Smooth muscle cell (in vitro differentiated cells): ENCODE data around the gene SRSF4. TPM values are rescaled to one million over a fixed set of nuclear protein-coding genes. Genes with fewer than 3 reads are reported as not detected.

Experiments used
- DNase-seq: peaks from one replicate; lab custom pipeline; 2025; ENCODE audit not compliant: unreplicated experiment; lab: John Stamatoyannopoulos, UW
- H2AFZ ChIP-seq: fragments of 200-600 bp; sonication (generic); 2 replicates; pipeline ENCODE4 v1.6.0; 2016; ENCODE audit warnings: antibody characterized with exemption, low read depth, mild to moderate bottlenecking
- H3F3A ChIP-seq: fragments of 200-600 bp; sonication (generic); 2 replicates; pipeline ENCODE4 v1.6.0; 2017; ENCODE audit warnings: antibody characterized with exemption, low read depth
- H3K27ac ChIP-seq: fragments of 200-600 bp; sonication (generic); 2 replicates; pipeline ENCODE4 v1.5.1; 2016; ENCODE audit warnings: low read depth, mild to moderate bottlenecking
- H3K27me3 ChIP-seq: fragments of 200-600 bp; sonication (generic); 2 replicates; pipeline ENCODE4 v1.6.1; 2016; ENCODE audit warnings: low read depth, mild to moderate bottlenecking
- H3K36me3 ChIP-seq: fragments of 200-600 bp; sonication (generic); 2 replicates; pipeline ENCODE4 v1.5.1; 2016; ENCODE audit warnings: low read depth
- H3K4me1 ChIP-seq: fragments of 200-600 bp; sonication (generic); 2 replicates; pipeline ENCODE4 v1.5.1; 2016; ENCODE audit warnings: low read depth
- H3K4me2 ChIP-seq: fragments of 200-600 bp; sonication (generic); 2 replicates; pipeline ENCODE4 v1.6.0; 2016; ENCODE audit warnings: mild to moderate bottlenecking
- H3K4me3 ChIP-seq: fragments of 200-600 bp; sonication (generic); 2 replicates; pipeline ENCODE4 v1.5.1; 2016; ENCODE audit warnings: mild to moderate bottlenecking
- H3K79me2 ChIP-seq: fragments of 200-600 bp; sonication (generic); 2 replicates; pipeline ENCODE4 v1.6.0; 2016; ENCODE audit warnings: low read depth, mild to moderate bottlenecking
- H3K9ac ChIP-seq: fragments of 200-600 bp; sonication (generic); 2 replicates; pipeline ENCODE4 v1.6.0; 2016; ENCODE audit warnings: low read depth
- H3K9me3 ChIP-seq: fragments of 200-600 bp; sonication (generic); replicated peaks from 2 replicates; pipeline ENCODE4 v1.5.1; 2016; ENCODE audit warnings: low read depth
- H4K20me1 ChIP-seq: fragments of 200-600 bp; sonication (generic); 2 replicates; pipeline ENCODE4 v1.6.0; 2016; ENCODE audit warnings: low read depth
- WGBS: methylation state at CpG from one replicate; pipeline ENCODE4 v1.1.7; 2016; ENCODE audit warnings: low lambda C conversion rate; 5-methylcytosine and 5-hydroxymethylcytosine counted together
- polyA plus RNA-seq: library from polyadenylated mRNA; unstranded; fragments of >200 nt; fragmentation: Nextera tagmentation; extraction: Ambion mirVana; gene quantifications from 2 replicates; pipeline ENCODE4 v1.2.1, GENCODE V29; 2016
- total RNA-seq: library from RNA; depleted of rRNA; stranded (reverse); fragments of >200 nt; gene quantifications from 2 replicates; pipeline ENCODE4 v1.2.3, GENCODE V29; 2014
- TF ChIP-seq, protein P1 (sequence below): fragments of 200-600 bp; sonication (generic); IDR thresholded peaks from 2 replicates; pipeline ENCODE4 v1.5.1; 2017; ENCODE audit warnings: borderline replicate concordance, mild to moderate bottlenecking, antibody characterized with exemption; ENCODE audit not compliant: insufficient read depth, poor library complexity, severe bottlenecking

SRSF4 gene
- total and polyA plus RNA-seq, 2 experiments from 2014 or later, result 53.9 to 98.7 TPM

DNA sequence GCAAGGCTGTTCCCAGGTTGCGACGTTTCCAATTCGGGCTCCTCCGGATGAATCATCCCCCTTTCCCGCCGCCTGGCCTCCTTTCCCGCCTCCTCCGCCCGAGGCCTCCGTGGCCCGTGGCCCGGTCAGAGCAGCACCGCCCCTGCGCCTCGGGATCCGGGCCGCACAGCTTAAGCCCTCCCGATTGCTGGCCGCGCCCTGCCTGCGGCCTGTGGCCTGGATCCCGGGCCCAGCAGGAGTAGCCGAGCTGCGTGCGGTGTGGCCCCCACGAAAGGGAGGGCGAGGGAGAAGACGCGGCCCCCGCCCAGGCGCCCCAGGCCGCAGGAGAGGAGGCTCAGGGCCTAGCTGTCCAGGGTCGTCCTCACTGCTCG lies 59.0 kb downstream of the SRSF4 start:
- H3K9me3 ChIP-seq, result no peaks in the 10 kb centered on the region
- TF ChIP-seq, protein P1, sequence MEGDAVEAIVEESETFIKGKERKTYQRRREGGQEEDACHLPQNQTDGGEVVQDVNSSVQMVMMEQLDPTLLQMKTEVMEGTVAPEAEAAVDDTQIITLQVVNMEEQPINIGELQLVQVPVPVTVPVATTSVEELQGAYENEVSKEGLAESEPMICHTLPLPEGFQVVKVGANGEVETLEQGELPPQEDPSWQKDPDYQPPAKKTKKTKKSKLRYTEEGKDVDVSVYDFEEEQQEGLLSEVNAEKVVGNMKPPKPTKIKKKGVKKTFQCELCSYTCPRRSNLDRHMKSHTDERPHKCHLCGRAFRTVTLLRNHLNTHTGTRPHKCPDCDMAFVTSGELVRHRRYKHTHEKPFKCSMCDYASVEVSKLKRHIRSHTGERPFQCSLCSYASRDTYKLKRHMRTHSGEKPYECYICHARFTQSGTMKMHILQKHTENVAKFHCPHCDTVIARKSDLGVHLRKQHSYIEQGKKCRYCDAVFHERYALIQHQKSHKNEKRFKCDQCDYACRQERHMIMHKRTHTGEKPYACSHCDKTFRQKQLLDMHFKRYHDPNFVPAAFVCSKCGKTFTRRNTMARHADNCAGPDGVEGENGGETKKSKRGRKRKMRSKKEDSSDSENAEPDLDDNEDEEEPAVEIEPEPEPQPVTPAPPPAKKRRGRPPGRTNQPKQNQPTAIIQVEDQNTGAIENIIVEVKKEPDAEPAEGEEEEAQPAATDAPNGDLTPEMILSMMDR, result no peak
- H3F3A ChIP-seq, result peaks cover 17% of the 10 kb centered on the region
- H3K36me3 ChIP-seq, result no peaks in the 10 kb centered on the region
- H3K4me1 ChIP-seq, result no peaks in the 10 kb centered on the region
- no peak overlapping the region for H2AFZ ChIP-seq
- H3K27me3 ChIP-seq, result no peaks in the 10 kb centered on the region
- peak overlapping the region; percentile 71 for H3K9ac ChIP-seq
- H3K4me2 ChIP-seq, result peak overlapping the region; percentile 89
- H4K20me1 ChIP-seq, result peaks cover 30% of the 10 kb centered on the region
- H3K79me2 ChIP-seq, result peaks cover 25% of the 10 kb centered on the region
- H3K27ac ChIP-seq, result peak overlapping the region; percentile 87
- peak; percentile 37 for DNase-seq
- WGBS, result 1% methylated on average over 29 of the region's 34 CpGs
- peak overlapping the region; percentile 68 for H3K4me3 ChIP-seq

DNA sequence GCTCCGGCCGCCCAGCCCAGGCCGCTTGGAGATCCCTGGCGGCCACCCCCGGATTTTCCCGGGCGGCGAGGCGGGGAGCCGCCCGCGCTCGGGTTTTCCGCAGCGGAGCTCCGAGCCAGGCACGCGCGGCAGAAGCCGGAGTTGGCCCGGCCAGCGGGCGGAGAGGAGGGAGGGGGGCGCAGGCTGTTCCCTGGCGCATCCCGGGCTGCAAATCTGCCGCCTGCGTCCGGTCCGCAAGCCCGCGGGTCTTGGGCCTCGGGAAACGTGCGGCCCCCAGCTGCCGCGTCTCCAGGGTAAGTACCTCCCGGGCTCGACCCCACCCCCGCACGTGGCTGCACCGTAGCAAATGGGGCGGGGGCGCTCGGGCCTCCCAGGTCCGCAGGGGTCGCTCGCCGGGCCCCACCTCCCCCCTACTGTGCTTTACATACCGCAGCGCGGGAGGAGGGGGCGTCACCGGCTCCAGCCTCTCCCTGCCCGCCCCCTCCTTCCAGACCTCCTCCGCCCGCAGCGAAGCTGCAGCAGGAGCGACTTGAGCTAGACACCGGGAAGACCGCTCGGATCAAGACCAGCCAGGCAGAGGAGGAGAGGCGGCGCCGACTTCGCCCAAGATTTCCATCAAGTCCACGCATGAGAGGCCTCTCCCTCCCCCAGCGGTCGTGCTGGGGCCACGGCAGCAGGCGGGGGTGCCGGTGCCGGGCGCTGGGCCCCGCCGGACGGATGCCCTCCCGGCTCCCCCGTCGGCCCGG lies 59.6 kb downstream of the SRSF4 start:
- H4K20me1 ChIP-seq, result peaks cover 30% of the 10 kb centered on the region
- H2AFZ ChIP-seq, result no peak overlapping the region
- H3K79me2 ChIP-seq, result peaks cover 25% of the 10 kb centered on the region
- H3K9me3 ChIP-seq, result no peaks in the 10 kb centered on the region
- peak overlapping the region; percentile 71 for H3K9ac ChIP-seq
- 2% methylated on average over 57 of the region's 81 CpGs for WGBS
- H3K4me1 ChIP-seq, result no peaks in the 10 kb centered on the region
- H3K4me2 ChIP-seq, result peak overlapping the region; percentile 89
- peak overlapping the region; percentile 87 for H3K27ac ChIP-seq
- DNase-seq, result no peak
- H3K4me3 ChIP-seq, result peak overlapping the region; percentile 68
- TF ChIP-seq, protein P1, result no peak
- no peaks in the 10 kb centered on the region for H3K27me3 ChIP-seq
- peaks cover 17% of the 10 kb centered on the region for H3F3A ChIP-seq
- no peaks in the 10 kb centered on the region for H3K36me3 ChIP-seq

DNA sequence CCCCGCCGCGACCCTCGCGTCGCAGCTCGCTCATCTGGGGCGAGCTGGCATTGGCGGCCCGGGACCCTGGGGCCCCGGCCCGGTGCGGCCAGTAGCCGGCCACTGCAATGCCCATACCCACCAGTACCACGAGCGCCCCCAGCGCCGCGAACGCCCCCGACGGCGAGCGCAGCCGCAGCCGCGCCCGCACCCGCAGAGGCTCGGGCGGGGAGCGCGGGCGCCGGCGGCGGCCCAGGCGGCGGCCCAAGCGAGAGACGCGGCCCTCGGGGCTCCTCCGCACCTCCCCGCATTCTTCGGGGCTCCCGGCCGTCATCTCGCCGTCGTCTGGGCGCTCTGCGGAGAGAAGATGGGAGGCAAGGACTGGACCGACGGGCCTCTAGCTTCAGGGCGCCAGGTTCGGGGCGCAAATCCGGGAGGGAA lies 60.2 kb downstream of the SRSF4 start:
- H3F3A ChIP-seq, result peaks cover 17% of the 10 kb centered on the region
- H2AFZ ChIP-seq, result no peak overlapping the region
- DNase-seq, result no peak
- peak overlapping the region; percentile 68 for H3K4me3 ChIP-seq
- H4K20me1 ChIP-seq, result peaks cover 30% of the 10 kb centered on the region
- H3K4me1 ChIP-seq, result no peaks in the 10 kb centered on the region
- TF ChIP-seq, protein P1, result no peak
- peak overlapping the region; percentile 87 for H3K27ac ChIP-seq
- H3K9me3 ChIP-seq, result no peaks in the 10 kb centered on the region
- H3K79me2 ChIP-seq, result peaks cover 25% of the 10 kb centered on the region
- H3K27me3 ChIP-seq, result no peaks in the 10 kb centered on the region
- H3K9ac ChIP-seq, result peak overlapping the region; percentile 71
- no peaks in the 10 kb centered on the region for H3K36me3 ChIP-seq
- H3K4me2 ChIP-seq, result peak overlapping the region; percentile 89
- WGBS, result 2% methylated on average over 47 of the region's 59 CpGs

DNA sequence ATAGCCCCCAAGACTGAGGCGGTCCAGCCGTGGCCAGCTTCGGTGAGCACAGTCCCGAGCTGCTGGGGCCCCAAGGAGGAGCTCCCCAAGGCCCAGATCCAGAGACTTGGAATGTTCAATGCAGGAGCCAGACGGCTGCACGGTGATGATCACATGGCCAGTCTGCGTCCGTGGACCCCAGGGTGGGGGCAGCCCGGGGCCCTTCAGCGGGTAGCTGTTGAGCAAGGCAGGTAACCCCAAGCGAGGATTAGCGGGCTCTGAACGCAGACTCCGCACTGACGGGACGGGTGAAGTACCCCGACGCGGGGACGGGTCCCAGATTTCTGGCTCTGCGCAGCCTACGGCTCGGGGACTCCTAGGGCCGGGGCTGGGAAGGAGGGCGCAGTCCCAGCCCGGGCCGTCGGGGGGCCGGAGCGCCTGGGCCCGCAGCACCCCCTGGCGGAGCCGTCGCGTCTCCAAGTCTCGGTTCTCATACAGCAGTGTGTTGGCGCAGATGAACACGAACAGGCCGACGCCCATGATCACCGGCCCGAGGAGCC lies 60.7 kb downstream of the SRSF4 start:
- WGBS, result 39% methylated on average over 42 of the region's 42 CpGs
- H3K9ac ChIP-seq, result no peak overlapping the region
- peaks cover 16% of the 10 kb centered on the region for H3F3A ChIP-seq
- no peaks in the 10 kb centered on the region for H3K9me3 ChIP-seq
- H3K4me3 ChIP-seq, result peak overlapping the region; percentile 68
- no peaks in the 10 kb centered on the region for H3K4me1 ChIP-seq
- peaks cover 30% of the 10 kb centered on the region for H4K20me1 ChIP-seq
- TF ChIP-seq, protein P1, result peak; percentile 58
- no peak for DNase-seq
- peak overlapping the region; percentile 89 for H3K4me2 ChIP-seq
- H3K27me3 ChIP-seq, result no peaks in the 10 kb centered on the region
- H3K36me3 ChIP-seq, result no peaks in the 10 kb centered on the region
- H3K27ac ChIP-seq, result no peak overlapping the region
- no peak overlapping the region for H2AFZ ChIP-seq
- H3K79me2 ChIP-seq, result peaks cover 25% of the 10 kb centered on the region
